B cell (primary cell): ENCODE data around the gene SAMD4B. TPM values are rescaled to one million over a fixed set of nuclear protein-coding genes. Genes with fewer than 3 reads are reported as not detected.

ENCODE experiments used
- ATAC-seq: fragments of 200-7000 bp; cut with Tn5 transposase; one replicate; pipeline ENCODE4 v1.10.0; 2021; ENCODE audit warnings: low read depth, mild to moderate bottlenecking, moderate number of reproducible peaks, moderate library complexity
- CTCF ChIA-PET: fragments of 350-600 bp; sonication (Branson Sonifier 250); formaldehyde crosslinking; loops from one replicate; lab custom pipeline; 2021; ENCODE audit warnings: antibody characterized with exemption, inconsistent platforms; lab: Charles Lee
- POLR2A ChIA-PET: fragments of 350-600 bp; sonication (Branson Sonifier 250); formaldehyde crosslinking; loops from one replicate; lab custom pipeline; 2021; ENCODE audit warnings: antibody characterized with exemption; lab: Charles Lee
- DNase-seq: peaks from one replicate; pipeline ENCODE4 v3.0.0; 2013
- H2AFZ ChIP-seq: 2 replicates; pipeline ENCODE4 v1.6.1; 2012; ENCODE audit warnings: mild to moderate bottlenecking, low read depth, low read length; ENCODE audit not compliant: insufficient read depth, poor library complexity, severe bottlenecking
- H3K27ac ChIP-seq, 2 donors: 1 replicate in 1 of 2; 2 replicates in 1 of 2; pipeline ENCODE4 v1.5.1; 2012 to 2013; ENCODE audit warnings: low read length in 2 of 2, mild to moderate bottlenecking in 2 of 2, moderate library complexity in 1 of 2
- H3K27me3 ChIP-seq, 4 experiments: fragments of 200-600 bp in 1 of 4; sonication (generic) in 1 of 4; replicated peaks in 1 of 4; 1 replicate in 2 of 4; 2 replicates in 2 of 4; pipeline versions ENCODE4 v1.6.1 to v1.7.0; 2013 to 2016; ENCODE audit warnings: low read length in 3 of 4, mild to moderate bottlenecking in 2 of 4, mixed read lengths in 1 of 4, moderate library complexity in 1 of 4; ENCODE audit not compliant: insufficient read depth in 4 of 4, control insufficient read depth in 3 of 4; ENCODE audit errors: control extremely low read depth in 1 of 4
- H3K36me3 ChIP-seq, 2 experiments: replicated peaks in 1 of 2; 1 replicate in 1 of 2; 2 replicates in 1 of 2; pipeline versions ENCODE4 v1.6.1 to v1.7.1; 2013; ENCODE audit warnings: low read length in 1 of 2; ENCODE audit not compliant: insufficient read depth in 2 of 2, control insufficient read depth in 1 of 2; ENCODE audit errors: control extremely low read depth in 1 of 2, extremely low read depth in 1 of 2
- H3K4me1 ChIP-seq, 2 donors: fragments of 200-600 bp in 1 of 2; sonication (generic) in 1 of 2; 1 replicate in 1 of 2; 2 replicates in 1 of 2; pipeline versions ENCODE4 v1.5.1 to v1.6.1; 2013 to 2017; ENCODE audit warnings: low read length in 2 of 2; ENCODE audit not compliant: control insufficient read depth in 2 of 2, insufficient read depth in 2 of 2
- H3K4me2 ChIP-seq: replicated peaks from 2 replicates; pipeline ENCODE3; 2012; ENCODE audit warnings: mild to moderate bottlenecking, low read depth, low read length; ENCODE audit not compliant: poor library complexity, severe bottlenecking
- H3K4me3 ChIP-seq, 5 experiments: fragments of 200-600 bp in 1 of 5; sonication (generic) in 1 of 5; 1 replicate in 3 of 5; 2 replicates in 2 of 5; pipeline versions ENCODE4 v1.5.1 to v1.7.0; 2011 to 2016; ENCODE audit warnings: low read length in 4 of 5, mild to moderate bottlenecking in 4 of 5, low read depth in 2 of 5, control low read depth in 1 of 5, moderate library complexity in 1 of 5; ENCODE audit not compliant: insufficient read depth in 1 of 5; ENCODE audit errors: control extremely low read depth in 1 of 5, extremely low read depth in 1 of 5
- H3K79me2 ChIP-seq: fragments of 200-600 bp; sonication (generic); one replicate; pipeline ENCODE4 v1.6.0; 2016; ENCODE audit warnings: low read length; ENCODE audit not compliant: control insufficient read depth, insufficient read depth
- H3K9ac ChIP-seq: fragments of 200-600 bp; sonication (generic); 2 replicates; pipeline ENCODE4 v1.6.1; 2017; ENCODE audit warnings: mild to moderate bottlenecking, low read length, moderate library complexity
- H3K9me3 ChIP-seq, 3 donors: one replicate each; pipeline versions ENCODE4 v1.6.1 to v1.7.1; 2013; ENCODE audit warnings: low read length in 2 of 3; ENCODE audit not compliant: control insufficient read depth in 2 of 3, insufficient read depth in 1 of 3; ENCODE audit errors: control extremely low read depth in 1 of 3
- H4K20me1 ChIP-seq: 2 replicates; pipeline ENCODE4 v1.6.0; 2012; ENCODE audit warnings: mild to moderate bottlenecking, low read length; ENCODE audit not compliant: insufficient read depth, control insufficient read depth, poor library complexity, severe bottlenecking
- H3K27ac Mint-ChIP-seq: one replicate; pipeline ENCODE4 v1.8.0; 2021; ENCODE audit warnings: mixed read lengths
- H3K27me3 Mint-ChIP-seq: one replicate; pipeline ENCODE4 v1.8.0; 2021; ENCODE audit warnings: mixed read lengths
- H3K4me1 Mint-ChIP-seq: one replicate; pipeline ENCODE4 v1.8.0; 2021; ENCODE audit warnings: mixed read lengths
- H3K4me3 Mint-ChIP-seq: one replicate; pipeline ENCODE4 v1.8.0; 2021; ENCODE audit warnings: mixed read lengths
- H3K9me3 Mint-ChIP-seq: one replicate; pipeline ENCODE4 v1.8.0; 2022; ENCODE audit warnings: mixed read lengths; ENCODE audit not compliant: insufficient read depth
- EZH2 ChIP-seq: IDR thresholded peaks from 2 replicates; pipeline ENCODE4 v1.6.1; 2012; ENCODE audit warnings: borderline replicate concordance, low read depth, mild to moderate bottlenecking, moderate library complexity, low read length; ENCODE audit not compliant: insufficient read depth, poor library complexity, severe bottlenecking
- WGBS: methylation state at CpG from one replicate; pipeline ENCODE4 v1.1.5; 2013; ENCODE audit warnings: missing lambda C conversion rate; ENCODE audit not compliant: insufficient coverage; 5-methylcytosine and 5-hydroxymethylcytosine counted together
- intact Hi-C: fragments of 100-400 bp; cut with micrococcal nuclease; formaldehyde crosslinking; loops from one replicate; pipeline ENCODE4 v1.10.0; 2022
- polyA plus RNA-seq: library from polyadenylated mRNA; depleted of rRNA; stranded (reverse); fragments of >200 nt; gene quantifications from 2 replicates; pipeline ENCODE4 v1.2.3, GENCODE V29; 2012
- total RNA-seq, 2 donors: library from RNA; stranded (reverse); fragments of 120-200 nt in 1 of 2; gene quantifications; 1 replicate in 1 of 2; 2 replicates in 1 of 2; pipeline versions ENCODE4 v1.2.3 to v1.2.4, GENCODE V29; 2013 to 2022
- TF ChIP-seq, protein P1 (sequence below): fragments of 200-600 bp; IDR thresholded peaks from one replicate; pipeline ENCODE4 v1.8.0; 2022; ENCODE audit warnings: antibody characterized with exemption, mild to moderate bottlenecking

The SAMD4B gene
- total and polyA plus RNA-seq, 2 donors (not counting 1 experiment from before 2014, with no cell fraction given), result 87.3 to 90.0 TPM

DNA sequence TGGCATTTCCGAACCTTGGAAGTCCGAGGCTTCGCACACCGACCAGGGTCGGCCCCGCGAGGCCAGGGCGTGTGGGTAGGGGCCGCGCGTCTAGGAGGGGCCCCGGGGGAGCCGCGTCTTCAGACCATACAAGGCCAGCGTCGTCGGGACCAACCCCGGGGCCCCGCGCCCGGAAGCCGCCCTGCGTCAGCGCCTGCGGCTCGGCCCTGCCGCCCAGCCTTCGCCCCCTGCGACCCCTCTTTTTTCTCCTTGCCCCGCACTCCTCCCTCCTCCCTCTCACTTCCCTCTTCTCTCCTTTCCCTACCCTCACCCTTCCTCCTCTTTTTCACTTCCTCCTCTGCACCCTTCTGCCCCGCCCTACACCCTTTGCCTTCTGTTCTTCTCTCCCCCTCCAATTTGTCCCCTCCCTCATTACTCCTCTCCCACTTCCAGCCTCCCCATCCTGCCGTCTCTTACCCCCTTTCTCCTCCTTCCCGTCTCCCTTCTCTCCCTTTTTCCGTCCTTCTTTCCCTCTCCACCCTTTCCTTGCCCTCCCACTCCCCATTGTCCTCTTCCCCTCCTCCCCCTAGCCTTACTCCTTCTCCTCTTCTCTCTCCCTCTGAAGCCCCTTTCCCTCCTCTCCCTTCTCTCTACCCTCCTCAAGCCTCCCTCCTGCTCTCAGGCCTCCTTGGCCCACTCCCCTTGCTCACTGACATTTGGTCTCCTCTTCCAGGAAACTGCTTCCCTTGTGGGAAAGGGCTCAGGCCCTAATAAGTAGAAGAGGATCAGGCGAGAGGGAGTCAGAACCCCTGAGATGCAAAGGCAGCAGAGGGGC, 68.0 kb downstream of the SAMD4B start:
- peak; percentile 94 for DNase-seq
- Mint-ChIP-seq H3K27ac (peak overlapping the region; percentile 99), H3K27me3 (no peaks in the 10 kb centered on the region), H3K4me3 (peak overlapping the region; percentile 94), H3K4me1 (peaks cover 59% of the 10 kb centered on the region), H3K9me3 (no peaks in the 10 kb centered on the region)
- peaks cover 0 to 2% (median 0%) of the 10 kb centered on the region in 3 donors for H3K9me3 ChIP-seq
- peak overlapping the region; percentile 38 to 99 (median 95) for H3K4me3 ChIP-seq
- 2% methylated on average over 35 of the region's 35 CpGs for WGBS
- peaks cover 45% of the 10 kb centered on the region for H3K79me2 ChIP-seq
- CTCF ChIA-PET, result interaction anchor here (2.3 to 2.9 kb wide), 3 partner anchors 11 to 19 kb away, joined by 12 to 260 read pairs (median 42); partner anchors contain the start of genes MED29 and PAF1
- H3K4me2 ChIP-seq, result peak overlapping the region; percentile 100
- peaks cover 28% of the 10 kb centered on the region for H4K20me1 ChIP-seq
- POLR2A ChIA-PET, result interaction anchor here (0.8 to 4.5 kb wide), 5 partner anchors 8 to 22 kb away, joined by 3 to 74 read pairs (median 54); partner anchors contain the start of genes MED29 and PAF1
- no peak overlapping the region for H2AFZ ChIP-seq
- H3K27ac ChIP-seq, result peak overlapping the region; percentile 100
- peak; percentile 28 for ATAC-seq
- peaks cover 31 to 51% of the 10 kb centered on the region in 2 donors for H3K4me1 ChIP-seq
- TF ChIP-seq, protein P1, sequence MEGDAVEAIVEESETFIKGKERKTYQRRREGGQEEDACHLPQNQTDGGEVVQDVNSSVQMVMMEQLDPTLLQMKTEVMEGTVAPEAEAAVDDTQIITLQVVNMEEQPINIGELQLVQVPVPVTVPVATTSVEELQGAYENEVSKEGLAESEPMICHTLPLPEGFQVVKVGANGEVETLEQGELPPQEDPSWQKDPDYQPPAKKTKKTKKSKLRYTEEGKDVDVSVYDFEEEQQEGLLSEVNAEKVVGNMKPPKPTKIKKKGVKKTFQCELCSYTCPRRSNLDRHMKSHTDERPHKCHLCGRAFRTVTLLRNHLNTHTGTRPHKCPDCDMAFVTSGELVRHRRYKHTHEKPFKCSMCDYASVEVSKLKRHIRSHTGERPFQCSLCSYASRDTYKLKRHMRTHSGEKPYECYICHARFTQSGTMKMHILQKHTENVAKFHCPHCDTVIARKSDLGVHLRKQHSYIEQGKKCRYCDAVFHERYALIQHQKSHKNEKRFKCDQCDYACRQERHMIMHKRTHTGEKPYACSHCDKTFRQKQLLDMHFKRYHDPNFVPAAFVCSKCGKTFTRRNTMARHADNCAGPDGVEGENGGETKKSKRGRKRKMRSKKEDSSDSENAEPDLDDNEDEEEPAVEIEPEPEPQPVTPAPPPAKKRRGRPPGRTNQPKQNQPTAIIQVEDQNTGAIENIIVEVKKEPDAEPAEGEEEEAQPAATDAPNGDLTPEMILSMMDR, result no peak
- no peak for TF ChIP-seq EZH2
- H3K36me3 ChIP-seq, result peaks cover 0 to 24% of the 10 kb centered on the region in 2 experiments
- peak overlapping the region; percentile 99 for H3K9ac ChIP-seq
- no peaks in the 10 kb centered on the region for H3K27me3 ChIP-seq
- intact Hi-C loops, result loop anchor here (1.0 to 5.0 kb wide), 3 partner anchors 9 to 1367 kb away; partner anchors contain the start of genes EIF3K, MAP4K1, MIA and RAB4B

DNA sequence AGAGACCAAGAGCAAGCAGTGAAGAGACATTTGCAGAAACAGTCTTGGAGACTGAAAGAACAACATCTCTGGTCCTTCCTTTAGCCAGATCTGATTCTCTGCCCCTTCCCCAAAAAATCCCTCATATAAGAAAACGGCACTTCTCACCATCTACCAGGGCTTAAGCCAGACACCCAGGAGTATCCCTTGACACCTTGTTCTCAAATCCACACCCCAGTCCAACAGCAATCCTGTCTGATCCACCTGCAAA, 68.5 kb downstream of the SAMD4B start:
- no peak for DNase-seq

More for the DNA sequence above, 68.5 kb downstream of the SAMD4B start:
- ChIA-PET CTCF (interaction anchor here (1.3 to 2.3 kb wide), 5 partner anchors 11 to 291 kb away, joined by 3 to 260 read pairs (median 23); partner anchors contain the start of genes MED29, PAF1 and RPS16), POLR2A (interaction anchor here (2.2 to 2.5 kb wide), 4 partner anchors 9 to 25 kb away, joined by 20 to 74 read pairs (median 40); partner anchors contain the start of genes MED29, PAF1 and RPS16)
- Histone ChIP-seq H4K20me1 (peaks cover 28% of the 10 kb centered on the region), H3K9ac (peak overlapping the region; percentile 99), H3K9me3 (peaks cover 0 to 2% (median 0%) of the 10 kb centered on the region in 3 donors), H3K4me1 (peaks cover 25 to 45% of the 10 kb centered on the region in 2 donors), H2AFZ (no peak overlapping the region), H3K36me3 (peaks cover 0 to 24% of the 10 kb centered on the region in 2 experiments), H3K4me2 (peak overlapping the region; percentile 100), H3K27ac (peak overlapping the region; percentile 100), H3K27me3 (no peaks in the 10 kb centered on the region), H3K4me3 (peak overlapping the region; percentile 38 to 99 (median 95)), H3K79me2 (peaks cover 40% of the 10 kb centered on the region)
- intact Hi-C loops, result loop anchor here (1.0 to 5.0 kb wide), 4 partner anchors 9 to 1367 kb away; partner anchors contain the start of genes EIF3K, MAP4K1, MIA and RAB4B
- TF ChIP-seq, protein P1, result no peak
- no peak for TF ChIP-seq EZH2
- WGBS, result 77% methylated on average over 1 of the region's 1 CpG
- no peaks in the 10 kb centered on the region for H3K27me3 Mint-ChIP-seq
- peak overlapping the region; percentile 94 for H3K4me3 Mint-ChIP-seq
- no peak for ATAC-seq
- peak overlapping the region; percentile 99 for H3K27ac Mint-ChIP-seq
- no peaks in the 10 kb centered on the region for H3K9me3 Mint-ChIP-seq
- H3K4me1 Mint-ChIP-seq, result peaks cover 54% of the 10 kb centered on the region
